GM21576 (cell line): ENCODE results near the gene FBN3.
"Not testable (repeated sequence)": the region's sequence is repeated elsewhere in the genome, so short reads cannot be mapped to it uniquely, and the experiment has no call there.

Source experiments
- ATAC-seq: cut with Tn5 transposase; IDR thresholded peaks from one replicate; pipeline ENCODE4 v1.9.1; 2021; ENCODE audit warnings: mild to moderate bottlenecking, moderate library complexity; ENCODE audit not compliant: unreplicated experiment

FBN3 gene

DNA sequence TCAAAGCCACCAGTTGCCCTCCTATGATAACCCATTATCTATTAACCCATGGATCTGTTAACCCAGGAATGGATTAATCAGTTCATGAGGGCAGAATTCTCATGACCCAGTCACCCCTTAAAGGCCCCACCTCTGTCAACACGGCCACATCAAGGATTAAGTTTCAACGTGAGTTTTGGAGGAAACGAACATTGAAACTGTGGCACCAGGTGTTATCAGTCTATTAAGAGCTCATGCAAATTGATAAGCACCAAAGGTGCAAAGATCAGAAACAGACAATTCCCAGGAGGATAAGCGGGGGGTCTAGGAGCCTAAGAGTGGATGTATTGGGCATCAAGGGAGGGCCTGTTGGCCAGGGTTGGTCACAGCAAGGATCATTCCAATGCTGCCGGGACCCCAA, 124.1 kb downstream of the FBN3 start:
- no peak for ATAC-seq

DNA sequence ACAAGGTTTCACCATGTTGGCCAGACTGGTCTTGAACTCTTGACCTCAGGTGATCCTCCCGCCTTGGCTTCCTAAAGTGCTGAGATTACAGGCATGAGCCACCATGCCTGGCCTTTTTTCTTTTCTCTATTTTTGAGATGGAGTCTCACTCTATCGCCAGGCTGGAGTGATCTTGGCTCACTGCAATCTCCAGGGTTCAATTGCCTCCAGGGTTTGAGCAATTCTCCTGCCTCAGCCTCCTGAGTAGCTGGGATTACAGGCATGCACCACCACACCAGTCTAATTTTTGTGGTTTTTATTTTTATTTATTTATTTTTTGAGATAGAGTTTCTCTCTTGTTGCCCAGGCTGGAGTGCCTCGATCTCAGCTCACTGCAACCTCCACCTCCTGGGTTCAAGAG, 125.1 kb downstream of the FBN3 start:
- ATAC-seq = not testable (repeated sequence)

DNA sequence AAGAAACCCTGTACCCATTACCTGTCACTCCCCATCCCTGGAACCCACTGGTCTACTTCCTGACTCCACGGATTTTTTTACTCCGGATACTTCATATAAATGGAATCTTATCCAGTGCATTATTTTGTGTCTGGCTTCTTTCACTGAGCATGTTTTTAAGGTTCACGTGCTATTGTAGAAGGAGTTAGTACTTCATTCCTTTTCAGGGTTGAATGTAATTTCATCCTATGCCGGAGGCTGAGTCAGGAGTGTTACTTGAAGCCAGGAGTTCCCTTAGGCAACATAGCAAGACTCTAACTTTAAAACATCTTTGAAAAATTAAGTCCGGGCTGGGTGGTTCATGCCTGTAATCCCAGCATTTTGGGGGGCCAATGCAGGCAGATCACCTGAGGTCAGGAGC, 126.0 kb downstream of the FBN3 start:
- ATAC-seq = no peak

DNA sequence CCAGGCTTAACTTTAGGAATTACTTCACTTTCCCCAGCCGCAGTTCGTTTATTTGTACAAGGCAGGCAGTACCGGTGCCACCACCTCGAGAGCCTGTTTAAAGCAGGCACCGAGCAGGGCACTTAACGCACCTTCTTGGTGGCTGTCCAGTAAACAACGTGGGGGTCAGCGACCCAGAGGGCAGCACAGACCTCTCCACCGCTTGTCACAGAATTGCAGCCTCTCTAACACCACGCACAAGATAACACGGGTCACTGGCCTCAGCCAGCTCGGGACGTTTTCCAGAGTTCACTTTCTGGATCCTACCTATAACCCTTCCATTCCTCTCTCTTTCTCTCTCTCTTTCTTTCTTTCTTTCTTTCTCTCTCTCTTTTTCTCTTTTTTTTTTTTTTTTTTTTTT, 127.1 kb downstream of the FBN3 start:
- ATAC-seq = no peak

DNA sequence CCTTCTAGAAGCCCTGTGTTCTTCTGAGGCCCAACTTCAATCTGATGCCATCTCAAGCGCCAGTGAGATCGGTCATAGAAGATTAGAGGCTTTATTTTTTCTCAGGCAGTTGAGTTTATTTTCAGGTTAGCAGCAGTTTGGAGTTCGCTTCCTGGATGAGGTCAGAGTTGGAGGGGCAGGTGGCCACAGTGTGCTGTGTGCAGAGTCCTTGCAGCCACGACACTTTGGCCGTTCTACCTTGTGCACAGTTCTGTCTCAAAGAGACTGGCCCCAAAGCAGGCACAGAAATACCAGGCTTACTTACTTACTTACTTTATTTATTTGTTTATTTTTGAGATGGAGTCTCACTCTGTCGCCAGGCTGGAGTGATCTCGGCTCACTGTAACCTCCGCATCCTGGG, 128.0 kb downstream of the FBN3 start:
- ATAC-seq = no peak

DNA sequence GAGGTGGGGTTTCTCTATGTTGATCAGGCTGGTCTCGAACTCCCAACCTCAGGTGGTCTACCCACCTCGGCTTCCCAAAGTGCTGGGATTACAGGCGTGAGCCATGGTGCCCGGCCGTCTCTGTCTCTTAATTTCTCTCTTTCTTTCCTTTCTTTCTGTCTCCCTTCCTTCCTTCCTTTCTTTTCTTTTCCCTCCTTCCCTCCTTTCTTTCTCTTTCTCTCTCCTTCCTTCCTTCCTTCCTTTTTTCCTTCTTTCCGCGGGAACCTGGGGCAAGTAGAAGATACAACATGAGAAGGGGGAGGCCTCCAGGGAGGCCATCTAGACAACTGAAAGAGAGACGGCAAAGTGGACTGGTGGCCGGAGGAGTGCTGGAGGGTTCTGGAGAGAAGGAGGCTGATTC, 128.7 kb downstream of the FBN3 start:
- ATAC-seq = no peak

DNA sequence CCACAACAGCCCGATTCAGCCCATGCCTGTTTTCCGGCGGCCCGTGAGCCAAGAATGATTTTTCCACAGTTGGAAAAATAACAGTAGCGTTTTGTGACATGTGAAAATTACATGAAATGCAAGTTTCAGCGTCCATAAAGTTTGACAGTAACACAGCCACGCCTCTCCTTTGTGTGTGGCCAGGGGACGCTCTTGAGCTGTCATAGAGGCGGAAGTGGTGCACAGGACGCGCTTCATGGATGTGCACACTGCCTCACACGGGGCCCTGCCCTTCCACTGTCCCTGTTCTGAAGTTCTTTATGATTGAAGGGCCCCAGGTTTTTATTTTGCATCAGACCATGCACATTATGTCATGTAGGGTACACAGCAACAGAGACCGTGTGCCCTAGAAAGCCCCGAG, 131.6 kb downstream of the FBN3 start:
- no peak for ATAC-seq
